Hepatocyte (in vitro differentiated cells): ENCODE measurements around the gene SNRPE.
"Not testable (repeated sequence)": the region's sequence is repeated elsewhere in the genome, so short reads cannot be mapped to it uniquely, and the experiment has no call there.

Experiments used
- CTCF ChIP-seq: fragments of 200-600 bp; sonication (generic); IDR thresholded peaks from 2 replicates; pipeline ENCODE4 v1.5.1; 2016; ENCODE audit warnings: antibody characterized with exemption, mild to moderate bottlenecking; ENCODE audit not compliant: poor library complexity
- EZH2 ChIP-seq: fragments of 200-600 bp; sonication (generic); IDR thresholded peaks from 2 replicates; pipeline ENCODE4 v1.6.1; 2016; ENCODE audit warnings: antibody characterized with exemption, mild to moderate bottlenecking, borderline replicate concordance

- TF ChIP-seq CTCF, EZH2: not testable (repeated sequence)
Observed at GRCh38 chr1:203853112-203853511, 8.3 kb upstream of the SNRPE start.
